GM20431 (cell line): ENCODE results near the gene HCCS.

Experiments used
- in situ Hi-C: fragments of 300-500 bp; cut with MseI, MboI; formaldehyde crosslinking; loops from one replicate; pipeline ENCODE4 v1.15.0; 2020; ENCODE audit warnings: low sequenced_read_pairs; ENCODE audit not compliant: unreplicated experiment

Gene HCCS

GRCh38 chrX:11111037-11111851 is at the start of gene HCCS:
Gene HCCS, plus strand, starts transcription at chrX:11111332. Its CDS starts 729 bp downstream, at chrX:11112061.
- in situ Hi-C loops, result no loop called here

GRCh38 chrX:11064276-11064675 is 46.9 kb upstream of the HCCS start:
- in situ Hi-C loops, result no loop called here

- in situ Hi-C loops, result no loop called here
Observed at GRCh38 chrX:11064851-11065600, 46.1 kb upstream of the HCCS start.

GRCh38 chrX:11066812-11067211 is 44.3 kb upstream of the HCCS start:
- in situ Hi-C loops, result no loop called here

GRCh38 chrX:11073381-11073780 is 37.8 kb upstream of the HCCS start:
- in situ Hi-C loops, result no loop called here

- in situ Hi-C loops, result no loop called here
Observed at GRCh38 chrX:11080741-11081305, 30.3 kb upstream of the HCCS start.

- in situ Hi-C loops, result no loop called here
Observed at GRCh38 chrX:11081511-11081910, 29.6 kb upstream of the HCCS start.

GRCh38 chrX:11085305-11085704 is 25.8 kb upstream of the HCCS start:
- in situ Hi-C loops, result no loop called here

GRCh38 chrX:11089802-11090201 is 21.3 kb upstream of the HCCS start:
- in situ Hi-C loops, result no loop called here

GRCh38 chrX:11097933-11098332 is 13.2 kb upstream of the HCCS start:
- in situ Hi-C loops, result no loop called here

- in situ Hi-C loops, result no loop called here
Observed at GRCh38 chrX:11099465-11099864, 11.7 kb upstream of the HCCS start.

GRCh38 chrX:11100281-11101035 is 10.7 kb upstream of the HCCS start:
- in situ Hi-C loops, result no loop called here

GRCh38 chrX:11103006-11103405 is 8.1 kb upstream of the HCCS start:
- in situ Hi-C loops, result no loop called here

- in situ Hi-C loops, result no loop called here
Observed at GRCh38 chrX:11103751-11104150, 7.4 kb upstream of the HCCS start.

GRCh38 chrX:11105080-11105479 is 6.1 kb upstream of the HCCS start:
- in situ Hi-C loops, result no loop called here

- in situ Hi-C loops, result no loop called here
Observed at GRCh38 chrX:11108253-11108941, 2.7 kb upstream of the HCCS start.

- in situ Hi-C loops, result no loop called here
Observed at GRCh38 chrX:11109968-11110367, 1.2 kb upstream of the HCCS start.

GRCh38 chrX:11111947-11112346 is 815 bp downstream of the HCCS start:
- in situ Hi-C loops, result no loop called here

GRCh38 chrX:11113731-11114130 is 2.6 kb downstream of the HCCS start:
- in situ Hi-C loops, result no loop called here

- in situ Hi-C loops, result no loop called here
Observed at GRCh38 chrX:11117745-11118144, 6.6 kb downstream of the HCCS start.
